Epidermal melanocyte (primary cell): Measurements from ENCODE around the gene ABLIM2.

ENCODE experiments used
- DNase-seq: peaks from one replicate; pipeline ENCODE4 v3.0.0; 2011; ENCODE audit warnings: low spot score; ENCODE audit not compliant: insufficient read length

The ABLIM2 gene

GRCh38 chr4:8158710-8159536 lies at the start of gene ABLIM2:
TSS of gene ABLIM2 (minus strand) at chr4:8158813. CDS start at chr4:8158689, 124 bp downstream.
- peak; percentile 89 for DNase-seq

GRCh38 chr4:8207314-8207713 lies 48.7 kb upstream of the ABLIM2 start:
- no peak for DNase-seq

DNA sequence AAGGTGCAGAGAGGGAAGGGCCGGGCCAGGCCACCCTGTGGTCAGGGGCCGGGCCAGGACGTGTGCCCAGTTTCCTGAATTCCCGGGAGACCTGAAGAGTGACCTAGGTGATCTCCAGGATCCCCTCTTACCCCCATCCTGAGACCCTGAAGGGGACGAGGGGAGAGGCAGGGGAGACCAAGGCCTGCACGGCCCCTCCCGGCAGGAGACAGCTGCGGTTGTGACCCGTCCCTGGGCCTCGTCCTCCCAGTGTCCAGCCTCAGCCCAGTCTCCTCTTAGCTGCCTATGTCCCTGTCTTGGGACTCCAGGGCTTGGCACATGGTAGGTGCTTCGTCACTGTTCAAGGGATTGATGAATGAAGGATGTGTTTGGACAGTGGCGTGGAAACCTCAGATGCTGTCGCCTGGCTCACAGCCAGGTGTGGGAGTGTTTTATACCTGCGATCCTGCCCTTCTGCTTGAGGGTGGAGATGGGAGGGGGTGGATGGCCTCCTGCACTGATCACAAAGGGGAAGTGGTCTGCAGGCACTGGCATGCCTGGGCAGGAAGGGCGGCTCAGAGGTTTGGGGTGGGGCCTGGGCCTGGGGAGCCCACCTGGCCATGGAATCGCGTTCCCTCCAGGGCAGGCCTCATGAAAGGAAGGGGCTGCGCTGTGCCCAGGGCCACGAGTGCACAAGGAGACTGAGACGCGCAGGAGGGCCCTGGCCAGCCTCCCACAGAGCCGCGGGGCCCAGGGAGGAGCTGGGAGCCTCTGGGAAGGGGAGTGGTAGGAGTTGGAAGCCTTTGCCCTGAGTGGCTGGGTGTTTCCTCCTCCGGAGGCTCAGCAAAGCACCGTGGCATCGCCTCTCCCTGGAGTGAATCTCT lies 47.4 kb upstream of the ABLIM2 start:
- DNase-seq, result no peak

- no peak for DNase-seq
These were observed 46.7 kb upstream of the ABLIM2 start for GRCh38 chr4:8205241-8205707.

DNA sequence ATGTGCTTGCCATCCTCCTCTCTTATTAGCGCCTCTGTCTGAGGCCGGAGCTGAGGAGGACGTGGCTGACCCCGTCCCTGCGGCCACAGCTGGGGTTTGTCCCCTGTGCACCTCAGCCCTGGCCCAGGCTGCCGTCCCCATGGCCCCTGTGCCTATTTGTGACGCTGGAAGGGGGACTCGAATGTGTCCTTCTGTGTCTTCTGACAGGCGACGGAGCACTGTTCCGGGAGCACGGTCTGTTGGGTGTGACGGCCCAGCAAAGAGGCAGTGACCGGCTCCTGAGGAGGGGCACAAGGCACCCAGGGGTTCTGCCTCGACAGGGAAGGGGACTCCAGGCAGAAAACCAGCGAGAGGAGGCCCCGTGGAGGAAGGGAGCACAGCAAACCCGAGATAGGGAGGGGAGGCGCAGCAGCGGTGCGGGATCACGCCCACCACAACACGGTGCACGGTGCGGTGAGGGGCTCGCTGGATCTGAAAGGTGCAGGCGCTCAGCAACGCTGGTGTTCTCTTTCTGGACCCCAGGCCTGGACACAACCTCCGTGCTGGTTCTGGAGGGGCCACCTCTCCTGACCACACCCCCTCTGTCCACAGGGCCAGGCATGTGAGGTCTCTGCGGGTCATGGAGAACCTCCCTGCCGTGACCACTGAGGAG lies 46.1 kb upstream of the ABLIM2 start:
- no peak for DNase-seq

DNA sequence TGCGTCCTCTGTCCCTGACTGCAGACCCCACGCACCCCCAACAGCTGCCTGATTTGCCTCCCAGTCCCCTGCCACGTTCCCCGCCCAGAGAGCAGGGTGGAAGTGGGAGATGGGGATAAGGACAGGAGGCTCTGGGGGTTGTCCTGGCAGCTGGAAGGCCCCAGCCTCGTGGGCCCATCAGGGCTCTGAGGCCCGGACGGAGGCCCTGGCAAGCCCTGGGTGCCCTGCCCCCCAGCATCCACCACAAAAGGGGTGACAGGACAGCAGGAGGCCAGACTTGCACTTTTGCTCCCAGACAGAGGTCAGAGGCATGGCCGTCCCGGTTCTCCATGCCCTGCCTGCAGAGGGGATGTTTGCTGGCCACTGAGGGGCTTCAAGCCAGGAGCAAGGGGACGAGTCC lies 45.2 kb upstream of the ABLIM2 start:
- no peak for DNase-seq

GRCh38 chr4:8203052-8203401 lies 44.4 kb upstream of the ABLIM2 start:
- no peak for DNase-seq

DNA sequence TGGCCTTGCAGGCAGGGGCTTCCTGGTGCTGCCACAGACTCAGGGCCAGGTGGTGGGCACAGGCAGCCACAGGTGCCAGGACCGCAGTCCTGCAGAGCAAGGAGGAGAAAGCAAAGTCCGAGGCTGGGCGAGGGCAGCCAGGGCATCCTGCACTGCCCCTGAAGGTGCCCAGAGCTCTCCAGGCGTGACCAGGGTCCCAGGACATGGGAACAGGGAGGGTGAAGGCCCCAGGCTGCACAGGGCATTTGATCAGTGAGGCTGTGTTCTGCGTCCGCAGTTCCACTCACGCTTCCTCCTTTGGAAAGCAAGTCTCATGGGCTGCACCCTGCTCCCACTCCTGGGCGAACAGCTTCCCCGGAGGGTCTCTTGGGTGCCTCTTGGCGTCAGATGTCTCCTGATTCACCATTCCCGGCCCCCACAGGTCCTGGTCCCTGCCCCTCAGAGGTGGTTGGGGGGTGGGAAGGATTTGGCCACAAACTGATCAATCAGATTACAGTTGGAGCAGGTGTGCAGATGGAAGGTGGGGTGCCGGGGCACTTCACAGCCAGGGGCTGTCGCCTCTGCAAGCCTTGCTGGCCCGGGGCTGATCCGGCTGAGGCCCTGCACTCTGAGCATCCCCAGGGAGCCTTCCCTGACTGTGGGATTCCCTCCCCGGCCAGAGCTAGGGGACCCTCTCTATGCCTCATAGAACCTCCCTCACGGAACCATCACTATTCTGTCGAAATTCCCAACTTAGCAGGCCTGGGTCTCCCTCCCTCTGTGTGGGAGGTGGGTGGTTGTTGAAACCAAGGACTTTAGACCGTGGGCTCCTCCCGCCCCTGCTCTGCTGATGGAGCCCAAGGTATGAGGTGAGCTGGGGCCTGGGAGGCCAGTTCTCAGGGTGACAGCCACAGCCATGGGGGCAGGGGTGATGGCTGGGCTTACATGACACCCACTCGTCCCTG lies 43.8 kb upstream of the ABLIM2 start:
- DNase-seq, result no peak

GRCh38 chr4:8201321-8201781 lies 42.7 kb upstream of the ABLIM2 start:
- no peak for DNase-seq

DNA sequence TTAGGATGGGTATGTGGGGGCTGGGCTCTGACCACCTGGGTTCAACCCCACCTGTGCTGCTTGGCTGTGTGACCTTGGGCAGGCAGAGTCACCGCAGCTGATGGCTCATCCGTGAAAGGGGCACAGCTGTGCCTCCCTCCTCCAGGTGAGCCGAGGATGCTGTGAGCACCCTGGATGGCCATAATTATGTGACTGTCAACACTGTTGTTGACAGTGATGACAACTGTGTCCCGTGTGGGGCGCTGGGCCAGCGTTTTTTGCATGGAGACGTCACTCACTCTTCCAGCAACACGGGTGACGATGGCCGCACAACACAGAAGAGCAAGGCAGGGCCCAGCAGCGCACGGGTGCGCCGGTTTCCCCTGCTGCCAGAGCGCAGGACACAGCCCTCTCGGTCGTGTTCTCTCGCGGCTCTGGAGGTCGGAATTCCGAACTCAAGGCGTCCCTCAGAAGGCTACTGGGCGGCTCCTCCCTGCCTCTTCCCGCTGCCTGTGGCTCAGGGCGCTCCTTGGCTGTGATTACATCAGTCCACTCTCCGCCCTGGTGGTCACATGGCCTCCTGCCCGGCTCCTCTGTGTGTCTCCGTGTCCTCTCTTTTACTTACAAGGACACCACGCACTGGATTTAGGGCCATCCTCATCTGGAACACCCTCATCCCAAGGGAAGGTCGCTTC lies 41.8 kb upstream of the ABLIM2 start:
- DNase-seq, result no peak

- no peak for DNase-seq
These were observed 41.1 kb upstream of the ABLIM2 start for GRCh38 chr4:8199594-8200301.

DNA sequence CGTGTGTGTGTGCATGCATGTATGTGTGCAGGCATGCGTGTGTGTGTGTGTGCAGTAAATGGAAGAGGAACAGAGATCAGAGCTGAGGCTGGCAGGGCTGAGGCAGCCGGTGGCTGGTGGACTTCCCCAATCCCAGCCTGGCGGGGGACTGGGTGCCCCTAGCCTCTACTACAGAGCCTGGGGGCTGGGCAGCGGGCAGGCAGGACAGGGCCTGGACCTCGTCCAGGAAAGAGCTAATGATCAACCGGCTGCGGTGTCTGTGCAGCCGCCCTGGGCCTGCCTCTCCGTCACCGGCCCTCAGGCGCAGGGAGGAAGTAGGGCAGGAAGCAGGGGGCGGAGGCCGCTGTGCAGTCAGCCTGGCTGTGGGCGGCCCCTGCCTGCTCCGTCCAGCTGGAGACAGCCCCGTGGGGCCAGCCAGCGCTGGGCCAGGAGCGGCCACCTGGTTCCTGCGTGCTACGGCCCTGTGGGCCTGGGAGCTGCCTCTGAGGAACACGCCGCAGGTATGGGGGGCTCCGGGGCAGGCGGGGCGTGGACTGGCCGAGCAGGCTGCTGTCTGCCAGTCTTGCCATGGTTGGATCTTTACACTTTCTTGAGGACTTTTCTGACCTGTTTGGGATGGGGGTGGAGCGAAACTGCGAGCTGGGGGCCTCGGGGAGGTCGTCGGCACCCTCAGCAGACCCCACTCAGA lies 40.4 kb upstream of the ABLIM2 start, which contains the start of gene SH3TC1:
TSS of gene SH3TC1 (plus strand) at position 385 of the 688 bp plus-strand sequence. CDS start 5,905 bp downstream, outside the sequence.
- DNase-seq, result peak; percentile 98

- DNase-seq, result peak; percentile 48
These were observed 39.7 kb upstream of the ABLIM2 start for GRCh38 chr4:8198206-8198905.

DNA sequence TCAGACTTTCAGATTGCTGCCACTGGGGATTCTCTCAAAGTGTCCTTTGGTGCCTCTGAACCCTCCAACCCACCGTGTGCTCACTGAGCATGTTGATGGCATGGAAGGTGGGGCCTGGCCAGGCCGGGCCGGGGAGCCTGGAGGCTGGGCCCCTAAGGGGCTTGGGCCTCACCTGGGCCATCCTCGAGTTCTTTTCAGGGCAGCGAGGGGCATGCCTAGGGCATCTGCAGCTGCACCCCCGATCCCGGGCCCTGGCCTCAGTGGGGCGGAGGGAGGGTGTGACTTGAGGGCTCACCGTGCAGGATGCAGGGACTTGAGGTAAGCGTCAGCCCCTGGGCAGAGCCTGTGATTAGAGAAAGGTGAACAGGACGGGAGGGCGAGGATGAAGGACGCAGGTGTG lies 38.9 kb upstream of the ABLIM2 start:
- no peak for DNase-seq

DNA sequence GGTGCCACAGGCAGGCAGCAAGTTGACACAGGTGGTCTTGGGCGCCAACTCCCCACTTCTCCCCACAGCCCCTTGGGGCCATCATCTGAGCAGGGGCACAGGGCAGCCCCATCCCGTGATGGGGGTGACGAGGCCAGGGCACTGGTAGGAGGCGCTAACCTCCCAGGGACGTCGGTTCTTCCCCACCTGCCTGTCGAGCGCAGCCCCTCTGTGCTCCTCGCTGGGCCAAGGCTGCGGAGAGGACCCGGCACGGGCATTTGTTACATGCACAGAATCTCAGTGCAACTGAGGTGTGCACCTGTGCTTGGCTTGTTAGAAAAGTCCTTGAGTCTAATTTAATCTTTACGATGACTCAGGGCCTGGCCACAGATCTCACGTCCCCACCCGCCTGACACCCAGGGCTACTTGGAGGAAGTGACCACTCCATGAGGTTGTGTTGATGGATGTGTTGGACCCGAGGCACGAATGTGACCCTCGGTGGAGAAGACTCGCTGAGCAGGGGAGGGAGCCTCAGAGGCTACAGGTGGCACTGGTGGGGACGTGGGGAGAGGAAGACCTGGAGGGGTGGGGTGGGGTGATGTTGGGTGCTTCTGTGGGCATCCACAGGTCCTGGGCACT lies 37.3 kb upstream of the ABLIM2 start:
- no peak for DNase-seq

- DNase-seq, result no peak
These were observed 36.8 kb upstream of the ABLIM2 start for GRCh38 chr4:8195431-8195830.
